Astrocyte of the spinal cord (primary cell): ENCODE results near the gene SH3BP5.

Source experiments
- DNase-seq: peaks from one replicate; pipeline ENCODE4 v3.0.0; 2011; ENCODE audit warnings: low read depth, low spot score
- H3K4me3 ChIP-seq: 2 replicates; pipeline ENCODE4 v1.5.1; 2011; ENCODE audit warnings: low read depth, mild to moderate bottlenecking, low read length, moderate library complexity
- CTCF ChIP-seq: IDR thresholded peaks from 2 replicates; pipeline ENCODE4 v1.5.1; 2012; ENCODE audit warnings: low read depth, mild to moderate bottlenecking, low read length, inconsistent platforms
- in situ Hi-C: cut with HindIII; loops from 2 replicates; pipeline ENCODE4 v1.10.0; 2017; ENCODE audit warnings: low sequenced_read_pairs

The SH3BP5 gene

GRCh38 chr3:15273227-15273626 lies 59.2 kb downstream of the SH3BP5 start:
- no peak for TF ChIP-seq CTCF
- no peak overlapping the region for H3K4me3 ChIP-seq
- in situ Hi-C loops, result no loop called here
- DNase-seq, result no peak

GRCh38 chr3:15272426-15273196 lies 59.8 kb downstream of the SH3BP5 start:
- H3K4me3 ChIP-seq, result no peak overlapping the region
- no peak for DNase-seq
- TF ChIP-seq CTCF, result no peak
- in situ Hi-C loops, result no loop called here

- no peak overlapping the region for H3K4me3 ChIP-seq
- in situ Hi-C loops, result no loop called here
- no peak for TF ChIP-seq CTCF
- DNase-seq, result no peak
Observed at GRCh38 chr3:15271785-15272381, 60.5 kb downstream of the SH3BP5 start.

GRCh38 chr3:15271030-15271429 lies 61.4 kb downstream of the SH3BP5 start:
- in situ Hi-C loops, result no loop called here
- TF ChIP-seq CTCF, result no peak
- no peak overlapping the region for H3K4me3 ChIP-seq
- no peak for DNase-seq

GRCh38 chr3:15269091-15269989 lies 63.0 kb downstream of the SH3BP5 start:
- no peak for TF ChIP-seq CTCF
- H3K4me3 ChIP-seq, result no peak overlapping the region
- in situ Hi-C loops, result no loop called here
- DNase-seq, result peak; percentile 96

- TF ChIP-seq CTCF, result peak; percentile 94
- no peak overlapping the region for H3K4me3 ChIP-seq
- DNase-seq, result peak; percentile 82
- in situ Hi-C loops, result no loop called here
Observed at GRCh38 chr3:15268033-15268631, 64.3 kb downstream of the SH3BP5 start.
